EH (cell line): Measurements from ENCODE around the gene SOX8.

Experiments
- DNase-seq: peaks from one replicate; pipeline ENCODE4 v3.0.0-alpha.2; 2015; ENCODE audit warnings: low read depth

Gene SOX8

GRCh38 chr16:1026057-1026783 lies 44.6 kb downstream of the SOX8 start:
- no peak for DNase-seq

- DNase-seq: no peak
Measured at GRCh38 chr16:1026784-1027500, 45.4 kb downstream of the SOX8 start.

GRCh38 chr16:1027501-1027815 lies 45.9 kb downstream of the SOX8 start:
- no peak for DNase-seq

GRCh38 chr16:1028056-1028455 lies 46.5 kb downstream of the SOX8 start:
- DNase-seq: no peak

GRCh38 chr16:1028524-1029258 lies 47.1 kb downstream of the SOX8 start:
- no peak for DNase-seq

GRCh38 chr16:1029259-1029545 lies 47.6 kb downstream of the SOX8 start:
- no peak for DNase-seq

GRCh38 chr16:1030473-1030901 lies 48.9 kb downstream of the SOX8 start:
- no peak for DNase-seq

GRCh38 chr16:1031666-1032065 lies 50.1 kb downstream of the SOX8 start:
- no peak for DNase-seq

GRCh38 chr16:1032607-1033006 lies 51.0 kb downstream of the SOX8 start:
- DNase-seq: no peak

GRCh38 chr16:1033128-1033679 lies 51.6 kb downstream of the SOX8 start:
- DNase-seq: no peak

- no peak for DNase-seq
Measured at GRCh38 chr16:1034230-1035065, 52.9 kb downstream of the SOX8 start.

GRCh38 chr16:1035066-1035415 lies 53.5 kb downstream of the SOX8 start:
- no peak for DNase-seq

- no peak for DNase-seq
Measured at GRCh38 chr16:1036166-1036565, 54.6 kb downstream of the SOX8 start.
